ENCODE measurements around the gene ZSCAN18.

Gene ZSCAN18

GRCh38 chr19:58088521-58089052 is 9.4 kb downstream of the ZSCAN18 start:
- DNase-seq (ENCODE audit: extremely low spot score, insufficient read length, low read depth) = no peak
- FAIRE-seq = no peak

GRCh38 chr19:58086825-58087710 is 11.0 kb downstream of the ZSCAN18 start:
- DNase-seq (ENCODE audit: extremely low spot score, insufficient read length, low read depth) (no peak), FAIRE-seq (no peak)

GRCh38 chr19:58085348-58085875 is 12.6 kb downstream of the ZSCAN18 start:
- FAIRE-seq (no peak), DNase-seq (ENCODE audit: extremely low spot score, insufficient read length, low read depth) (no peak)

DNA sequence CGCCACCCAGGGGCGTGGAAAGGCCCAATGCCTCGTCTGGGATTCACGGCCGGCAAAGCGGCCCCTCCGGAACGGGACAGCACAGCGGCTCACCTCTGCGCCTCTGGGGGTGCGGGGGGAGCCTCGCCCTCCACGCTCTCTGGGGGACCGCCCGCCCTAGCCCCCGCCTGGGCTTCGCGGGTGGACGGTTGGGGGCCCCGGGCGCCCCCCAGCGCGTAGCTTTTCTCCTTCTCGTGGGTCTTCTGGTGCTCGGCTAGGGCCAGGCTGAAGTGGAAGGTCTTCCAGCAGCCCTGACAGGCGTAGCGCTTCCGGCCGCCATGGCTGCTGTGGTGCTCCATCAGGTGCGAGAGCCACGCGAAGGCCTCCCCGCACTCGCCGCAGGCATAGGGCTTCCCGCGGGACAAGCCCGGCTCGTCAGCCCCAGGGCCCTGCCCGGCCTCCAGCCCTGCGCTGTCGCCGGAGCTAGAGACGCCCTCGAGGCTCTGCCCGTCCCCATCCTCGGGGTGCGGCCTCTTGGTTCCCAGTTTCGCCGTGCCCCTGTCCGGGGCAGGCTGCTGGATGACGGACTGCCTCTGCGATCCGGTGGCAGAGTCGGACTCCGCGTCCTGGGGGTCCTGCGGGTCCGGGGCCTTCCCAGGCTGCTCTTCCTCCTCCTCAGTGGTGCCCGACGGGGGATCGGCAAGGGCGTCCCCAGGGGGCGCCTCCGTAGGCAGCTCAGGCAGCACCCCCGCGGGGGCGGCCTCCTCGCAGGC is 13.3 kb downstream of the ZSCAN18 start:
- FAIRE-seq = no peak
- DNase-seq (ENCODE audit: extremely low spot score, insufficient read length, low read depth) = no peak

- no peak for FAIRE-seq
Observed at GRCh38 chr19:58083021-58083420, 15.0 kb downstream of the ZSCAN18 start.

DNA sequence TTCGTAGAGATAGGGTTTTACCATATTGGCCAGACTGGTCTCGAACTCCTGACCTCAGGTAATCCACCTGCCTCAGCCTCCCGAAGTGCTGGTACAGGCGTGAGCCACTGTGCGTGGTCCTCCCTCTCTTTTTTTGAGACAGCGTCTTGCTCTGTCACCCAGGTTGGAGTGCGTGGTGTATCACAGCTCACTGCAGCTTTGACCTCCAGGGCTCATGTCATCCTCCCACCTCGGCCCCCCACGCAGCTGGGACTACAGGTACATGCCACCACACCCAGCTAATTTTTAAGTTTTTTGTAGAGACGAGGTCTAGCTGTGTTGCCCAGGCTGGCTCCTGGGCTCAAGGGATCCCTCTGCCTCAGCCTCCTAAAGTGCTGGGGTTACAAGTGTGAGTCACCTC is 18.2 kb downstream of the ZSCAN18 start:
- no peak for FAIRE-seq
- DNase-seq (ENCODE audit: extremely low spot score, insufficient read length, low read depth) = no peak

More at GRCh38 chr19:58083021-58083420, 15.0 kb downstream of the ZSCAN18 start:
- no peak for DNase-seq (ENCODE audit: extremely low spot score, insufficient read length, low read depth)

DNA sequence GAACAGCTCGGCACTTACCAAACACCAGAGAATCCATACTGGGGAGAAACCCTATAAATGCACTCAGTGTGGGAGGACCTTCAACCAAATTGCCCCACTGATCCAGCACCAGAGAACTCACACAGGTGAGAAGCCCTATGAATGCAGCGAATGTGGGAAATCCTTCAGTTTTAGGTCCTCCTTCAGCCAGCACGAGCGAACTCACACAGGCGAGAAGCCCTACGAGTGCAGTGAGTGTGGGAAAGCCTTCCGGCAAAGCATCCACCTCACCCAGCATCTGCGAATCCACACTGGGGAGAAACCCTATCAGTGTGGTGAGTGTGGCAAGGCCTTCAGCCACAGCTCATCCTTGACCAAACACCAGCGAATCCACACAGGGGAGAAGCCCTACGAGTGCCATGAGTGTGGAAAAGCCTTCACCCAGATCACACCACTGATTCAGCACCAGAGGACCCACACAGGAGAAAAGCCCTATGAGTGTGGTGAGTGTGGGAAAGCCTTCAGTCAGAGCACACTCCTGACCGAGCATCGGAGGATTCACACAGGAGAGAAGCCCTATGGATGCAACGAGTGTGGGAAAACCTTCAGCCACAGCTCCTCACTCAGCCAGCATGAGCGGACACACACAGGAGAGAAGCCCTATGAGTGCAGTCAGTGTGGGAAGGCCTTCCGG is 30.7 kb downstream of the ZSCAN18 start:
- FAIRE-seq (no peak), DNase-seq (ENCODE audit: extremely low spot score, insufficient read length, low read depth) (no peak)

- FAIRE-seq (no peak), DNase-seq (ENCODE audit: extremely low spot score, insufficient read length, low read depth) (no peak)
Observed at GRCh38 chr19:58063712-58064111, 34.3 kb downstream of the ZSCAN18 start.

- no peak for DNase-seq (ENCODE audit: extremely low spot score, insufficient read length, low read depth)
- FAIRE-seq = no peak
Observed at GRCh38 chr19:58060231-58060630, 37.8 kb downstream of the ZSCAN18 start.

DNA sequence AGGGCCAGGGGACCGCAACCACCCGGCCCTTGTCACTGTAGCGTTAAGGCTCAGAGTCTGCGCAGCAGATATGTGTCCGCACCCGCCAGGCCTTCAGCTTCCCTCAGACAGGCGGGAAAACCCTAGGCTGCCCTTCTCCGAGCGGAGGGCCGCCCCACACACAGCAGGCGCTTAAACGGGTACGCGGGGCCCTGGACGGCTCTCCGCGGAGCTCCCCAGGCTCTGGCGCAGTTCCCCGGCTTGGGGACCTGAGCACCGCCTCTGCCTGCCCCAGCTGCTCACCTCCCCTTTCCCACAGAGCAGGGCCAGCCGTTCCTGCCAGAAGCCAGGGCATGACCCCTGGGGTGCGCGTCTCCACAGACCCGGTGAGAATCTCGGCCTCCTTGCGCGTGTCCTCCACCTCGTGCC is 38.4 kb downstream of the ZSCAN18 start:
- FAIRE-seq (no peak), DNase-seq (ENCODE audit: extremely low spot score, insufficient read length, low read depth) (no peak)

GRCh38 chr19:58059003-58059670 is 38.9 kb downstream of the ZSCAN18 start, which contains the start of gene ZNF135:
Gene ZNF135 (plus strand): TSS chr19:58059282. CDS start chr19:58060003, 721 bp downstream.
- FAIRE-seq (no peak), DNase-seq (ENCODE audit: extremely low spot score, insufficient read length, low read depth) (no peak)

- DNase-seq (ENCODE audit: extremely low spot score, insufficient read length, low read depth) = no peak
- FAIRE-seq = no peak
Observed at GRCh38 chr19:58058467-58058866, 39.6 kb downstream of the ZSCAN18 start.

- FAIRE-seq (no peak), DNase-seq (ENCODE audit: extremely low spot score, insufficient read length, low read depth) (no peak)
Observed at GRCh38 chr19:58056861-58057260, 41.2 kb downstream of the ZSCAN18 start.

- FAIRE-seq = no peak
- no peak for DNase-seq (ENCODE audit: extremely low spot score, insufficient read length, low read depth)
Observed at GRCh38 chr19:58056261-58056660, 41.8 kb downstream of the ZSCAN18 start.

- FAIRE-seq (no peak), DNase-seq (ENCODE audit: extremely low spot score, insufficient read length, low read depth) (no peak)
Observed at GRCh38 chr19:58054901-58055874, 42.8 kb downstream of the ZSCAN18 start.

- FAIRE-seq = no peak
- no peak for DNase-seq (ENCODE audit: extremely low spot score, insufficient read length, low read depth)
Observed at GRCh38 chr19:58053480-58054156, 44.4 kb downstream of the ZSCAN18 start.

DNA sequence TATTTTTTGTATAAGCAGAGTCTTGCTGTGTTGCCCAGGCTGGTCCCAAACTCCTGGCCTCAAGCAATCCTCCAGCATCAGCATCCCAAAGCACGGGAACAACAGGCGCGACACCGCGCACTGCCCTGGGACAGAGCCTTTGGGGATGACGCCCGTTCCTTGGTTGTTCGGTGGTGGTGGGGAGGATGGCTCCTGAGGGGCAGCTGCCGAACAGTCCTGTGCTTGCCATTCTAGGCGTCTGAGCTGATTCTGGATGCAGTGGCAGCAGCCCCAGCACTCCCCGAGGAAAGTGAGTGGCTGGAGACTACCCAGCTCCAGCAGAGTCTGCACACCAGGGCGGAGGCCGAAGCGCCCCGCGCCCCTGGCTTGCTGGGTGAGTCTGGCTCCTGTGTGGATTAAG is 45.8 kb downstream of the ZSCAN18 start:
- FAIRE-seq (no peak), DNase-seq (ENCODE audit: extremely low spot score, insufficient read length, low read depth) (no peak)

DNA sequence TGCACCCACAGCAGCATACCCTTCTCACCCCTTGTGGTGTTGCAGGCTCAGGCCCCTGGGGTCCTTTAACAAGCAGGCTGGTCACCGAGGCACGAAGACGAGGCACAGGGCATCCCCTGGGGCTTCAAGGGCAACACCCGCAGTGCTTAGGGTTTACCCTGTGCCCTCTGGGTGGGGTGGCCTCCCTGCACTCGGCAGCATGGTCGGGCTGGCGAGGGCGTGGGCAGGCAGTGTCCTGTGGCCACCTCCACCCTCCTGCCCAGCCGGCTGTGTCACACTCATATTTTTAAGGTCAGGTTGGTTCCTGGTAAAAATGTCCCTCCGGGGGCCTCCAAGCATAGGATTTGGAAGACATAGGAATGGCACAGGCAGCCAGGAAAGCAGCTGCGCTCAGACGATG is 50.4 kb downstream of the ZSCAN18 start:
- DNase-seq (ENCODE audit: extremely low spot score, insufficient read length, low read depth) (no peak), FAIRE-seq (no peak)
